NT2/D1 (cell line): ENCODE data around the gene PACS2.

ENCODE experiments used
- SUZ12 ChIP-seq: IDR thresholded peaks from 2 replicates; pipeline ENCODE4 v1.6.1; 2011; ENCODE audit not compliant: insufficient read length, insufficient read depth; ENCODE audit errors: extremely low read depth
- YY1 ChIP-seq: IDR thresholded peaks from 2 replicates; pipeline ENCODE4 v1.6.1; 2011; ENCODE audit not compliant: insufficient read length, insufficient read depth

DNA sequence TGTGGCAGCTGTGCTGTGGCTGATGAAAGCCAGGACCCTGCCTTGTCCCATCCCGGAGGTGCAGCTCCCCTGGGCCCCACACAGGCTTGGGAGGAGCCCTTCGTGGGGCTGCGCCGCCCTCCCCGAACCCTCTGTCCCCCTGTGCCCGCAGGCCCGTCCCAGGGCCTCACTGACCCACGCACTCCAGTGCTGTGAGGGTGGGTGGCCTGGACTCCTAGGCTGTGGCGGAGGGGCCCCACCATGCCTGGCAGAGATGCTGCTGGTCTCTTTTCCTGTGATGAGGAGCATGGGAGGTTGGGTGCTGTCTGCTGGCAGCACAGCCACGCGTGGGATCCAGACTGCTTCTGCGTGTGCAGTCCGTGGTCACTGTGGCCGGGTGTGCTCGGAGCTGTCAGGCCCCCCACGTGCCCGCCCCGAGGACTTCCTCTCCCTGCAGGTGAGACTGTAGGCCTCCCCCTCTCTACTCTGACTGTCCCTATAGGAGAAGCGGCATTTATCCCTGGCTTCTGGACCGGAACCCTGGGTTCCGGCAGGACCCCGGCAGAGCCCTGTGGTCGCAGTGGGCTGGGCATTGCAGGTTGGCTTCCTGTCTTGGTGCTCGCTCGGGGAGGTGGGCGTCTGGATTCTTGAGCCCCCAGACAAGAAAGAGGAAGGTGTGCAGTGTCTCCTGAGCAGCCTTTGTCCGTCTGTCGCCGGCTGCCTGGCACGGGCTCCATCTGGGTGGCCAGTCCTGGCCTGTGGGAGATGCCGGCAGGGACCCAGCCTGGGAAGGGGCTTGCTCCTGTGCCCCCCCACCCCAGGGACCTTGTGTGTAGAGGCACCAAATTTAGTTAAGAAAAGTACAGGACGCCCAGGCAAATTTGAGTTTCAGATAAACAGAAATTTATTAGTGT is 107.4 kb downstream of the PACS2 start:
- TF ChIP-seq YY1 (no peak), SUZ12 (no peak)
